AG04450 (cell line): ENCODE data around the gene RAE1. TPM values are rescaled to one million over a fixed set of nuclear protein-coding genes. Genes with fewer than 3 reads are reported as not detected.

Experiments
- CTCF ChIA-PET: fragments of 300-600, 350-600 bp; formaldehyde crosslinking; extraction: SDS; loops from one replicate; lab custom pipeline; 2022; ENCODE audit warnings: antibody characterized with exemption, inconsistent platforms; lab: Charles Lee
- POLR2A ChIA-PET: fragments of 350-600 bp; formaldehyde crosslinking; extraction: SDS; loops from one replicate; lab custom pipeline; 2021; ENCODE audit warnings: antibody characterized with exemption, inconsistent platforms; lab: Yijun Ruan, JAX
- DNase-seq: peaks from one replicate; pipeline ENCODE4 v3.0.0-alpha.2; 2011; ENCODE audit warnings: low read depth, low spot score
- H3K27ac ChIP-seq: one replicate; pipeline ENCODE4 v1.5.1; 2012; ENCODE audit warnings: low read depth, low read length, control low read depth
- H3K27me3 ChIP-seq: one replicate; pipeline ENCODE4 v1.6.0; 2012; ENCODE audit warnings: low read length; ENCODE audit not compliant: control insufficient read depth, insufficient read depth
- H3K4me3 ChIP-seq: 2 replicates; pipeline ENCODE4 v1.5.1; 2011; ENCODE audit warnings: mild to moderate bottlenecking, low read depth, low read length, control low read depth
- H3K9me3 ChIP-seq: 2 replicates; pipeline ENCODE4 v1.5.1; 2012; ENCODE audit warnings: low read length; ENCODE audit not compliant: control insufficient read depth, insufficient read depth
- CTCF ChIP-seq: IDR thresholded peaks from 2 replicates; pipeline ENCODE4 v1.5.1; 2011; ENCODE audit warnings: low read depth, low read length, control low read depth, inconsistent platforms
- polyA plus RNA-seq: library from polyadenylated mRNA; depleted of rRNA; stranded (reverse); fragments of >200 nt; gene quantifications from 2 replicates; pipeline ENCODE4 v1.2.3, GENCODE V29; 2011

Gene RAE1
- polyA plus RNA-seq, 1 experiment, result 45.8 TPM

- Histone ChIP-seq H3K4me3 (no peak overlapping the region), H3K27ac (no peak overlapping the region), H3K27me3 (no peaks in the 10 kb centered on the region), H3K9me3 (no peaks in the 10 kb centered on the region)
- ChIA-PET POLR2A (no interaction called here), CTCF (no interaction called here)
- no peak for DNase-seq
- TF ChIP-seq CTCF, result no peak
Observed at GRCh38 chr20:57319584-57319983, 31.5 kb upstream of the RAE1 start.

- no peak for DNase-seq
- H3K9me3 ChIP-seq, result no peaks in the 10 kb centered on the region
- POLR2A ChIA-PET, result no interaction called here
- no peaks in the 10 kb centered on the region for H3K27me3 ChIP-seq
- no peak overlapping the region for H3K4me3 ChIP-seq
- CTCF ChIA-PET, result no interaction called here
- H3K27ac ChIP-seq, result no peak overlapping the region
- TF ChIP-seq CTCF, result no peak
Observed at GRCh38 chr20:57320358-57320757, 30.7 kb upstream of the RAE1 start.

- POLR2A ChIA-PET, result no interaction called here
- no peak overlapping the region for H3K4me3 ChIP-seq
- no peaks in the 10 kb centered on the region for H3K27me3 ChIP-seq
- DNase-seq, result no peak
- TF ChIP-seq CTCF, result no peak
- H3K27ac ChIP-seq, result no peak overlapping the region
- H3K9me3 ChIP-seq, result no peaks in the 10 kb centered on the region
- CTCF ChIA-PET, result no interaction called here
Observed at GRCh38 chr20:57321142-57321541, 29.9 kb upstream of the RAE1 start.

- Histone ChIP-seq H3K27me3 (no peaks in the 10 kb centered on the region), H3K27ac (no peak overlapping the region), H3K4me3 (no peak overlapping the region), H3K9me3 (no peaks in the 10 kb centered on the region)
- ChIA-PET CTCF (interaction anchor here (2.0 kb wide), 1 partner anchor 10 kb away, joined by 4 read pairs; no protein-coding TSS in a partner anchor), POLR2A (interaction anchor here (0.7 kb wide), 1 partner anchor 456 kb away, joined by 3 read pairs; no protein-coding TSS in a partner anchor)
- TF ChIP-seq CTCF, result no peak
- DNase-seq, result no peak
Observed at GRCh38 chr20:57322476-57322875, 28.6 kb upstream of the RAE1 start.

- no peaks in the 10 kb centered on the region for H3K9me3 ChIP-seq
- H3K27me3 ChIP-seq, result no peaks in the 10 kb centered on the region
- no peak for DNase-seq
- TF ChIP-seq CTCF, result no peak
- H3K4me3 ChIP-seq, result no peak overlapping the region
- POLR2A ChIA-PET, result interaction anchor here (0.7 kb wide), 1 partner anchor 456 kb away, joined by 3 read pairs; no protein-coding TSS in a partner anchor
- no peak overlapping the region for H3K27ac ChIP-seq
- CTCF ChIA-PET, result interaction anchor here (2.0 kb wide), 1 partner anchor 10 kb away, joined by 4 read pairs; no protein-coding TSS in a partner anchor
Observed at GRCh38 chr20:57323034-57323433, 28.0 kb upstream of the RAE1 start.
